Measurements from ENCODE around the gene CUL9.

DNA sequence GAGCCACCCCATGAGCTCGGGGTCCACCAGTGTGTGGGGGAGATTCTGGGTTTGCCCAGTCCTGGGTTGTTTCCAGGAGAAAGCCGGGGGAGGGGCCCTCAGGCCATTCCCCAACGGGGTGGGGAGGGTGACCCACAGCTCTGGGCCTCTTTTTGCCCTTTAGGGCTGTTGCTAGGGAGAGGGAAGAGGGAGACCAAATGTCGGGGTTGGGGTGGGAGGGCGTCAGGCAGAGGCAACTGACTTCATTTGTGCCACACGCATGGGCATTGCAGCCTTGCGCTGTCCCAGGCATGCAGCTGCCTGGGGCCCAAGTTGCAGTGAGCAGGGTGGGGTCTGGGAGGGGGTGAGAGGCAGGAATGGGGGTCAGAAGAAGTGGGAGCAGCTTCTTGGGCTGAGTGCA, 1.9 kb upstream of the CUL9 start:
- TF ChIP-seq, protein P1, sequence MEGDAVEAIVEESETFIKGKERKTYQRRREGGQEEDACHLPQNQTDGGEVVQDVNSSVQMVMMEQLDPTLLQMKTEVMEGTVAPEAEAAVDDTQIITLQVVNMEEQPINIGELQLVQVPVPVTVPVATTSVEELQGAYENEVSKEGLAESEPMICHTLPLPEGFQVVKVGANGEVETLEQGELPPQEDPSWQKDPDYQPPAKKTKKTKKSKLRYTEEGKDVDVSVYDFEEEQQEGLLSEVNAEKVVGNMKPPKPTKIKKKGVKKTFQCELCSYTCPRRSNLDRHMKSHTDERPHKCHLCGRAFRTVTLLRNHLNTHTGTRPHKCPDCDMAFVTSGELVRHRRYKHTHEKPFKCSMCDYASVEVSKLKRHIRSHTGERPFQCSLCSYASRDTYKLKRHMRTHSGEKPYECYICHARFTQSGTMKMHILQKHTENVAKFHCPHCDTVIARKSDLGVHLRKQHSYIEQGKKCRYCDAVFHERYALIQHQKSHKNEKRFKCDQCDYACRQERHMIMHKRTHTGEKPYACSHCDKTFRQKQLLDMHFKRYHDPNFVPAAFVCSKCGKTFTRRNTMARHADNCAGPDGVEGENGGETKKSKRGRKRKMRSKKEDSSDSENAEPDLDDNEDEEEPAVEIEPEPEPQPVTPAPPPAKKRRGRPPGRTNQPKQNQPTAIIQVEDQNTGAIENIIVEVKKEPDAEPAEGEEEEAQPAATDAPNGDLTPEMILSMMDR (IDR thresholded peaks at IDR 0.05) = no peak
- no peak for TF ChIP-seq POLR2A (IDR thresholded peaks at IDR 0.05)
